ENCODE results near the gene LRRIQ4. TPM values are rescaled to one million over a fixed set of nuclear protein-coding genes. Genes with fewer than 3 reads are reported as not detected.

Gene LRRIQ4
- total and polyA plus RNA-seq, 8 donors = 4.6 TPM; not detected in 7

- H3K4me3 ChIP-seq = no peak overlapping the region
- no peaks in the 10 kb centered on the region for H3K9me3 ChIP-seq
- H3K4me1 ChIP-seq = peaks cover 5 to 21% (median 8%) of the 10 kb centered on the region in 4 donors
- no peak for DNase-seq
- peaks cover 0 to 7% (median 0%) of the 10 kb centered on the region in 3 donors for H3K27me3 ChIP-seq
- peak overlapping the region in 1 of 5 donors; percentile 4 for H3K27ac ChIP-seq
- peaks cover 0 to 30% (median 6%) of the 10 kb centered on the region in 4 donors for H3K36me3 ChIP-seq
- TF ChIP-seq POLR2A (IDR thresholded peaks at IDR 0.05) (no peak), POLR2AphosphoS5 (IDR thresholded peaks at IDR 0.05) (no peak), EP300 (IDR thresholded peaks at IDR 0.05) (no peak), CTCF (IDR thresholded peaks at IDR 0.05) (no peak)
- 40 to 61% (median 46%) methylated on average over 2 of the region's 2 CpGs for WGBS, 5 donors
- intact Hi-C loops (cut with DNase I; ENCODE audit: low total_unique reads) = no loop called here
These were observed 51.6 kb downstream of the LRRIQ4 start for GRCh38 chr3:169864270-169864669.

GRCh38 chr3:169865176-169865767, 52.6 kb downstream of the LRRIQ4 start:
- H3K36me3 ChIP-seq = peaks cover 0 to 20% (median 6%) of the 10 kb centered on the region in 4 donors
- peaks cover 0 to 7% (median 0%) of the 10 kb centered on the region in 3 donors for H3K27me3 ChIP-seq
- H3K27ac ChIP-seq = peak overlapping the region; percentile 29 to 55 (median 42)
- H3K9me3 ChIP-seq = no peaks in the 10 kb centered on the region
- peaks cover 6 to 24% (median 8%) of the 10 kb centered on the region in 4 donors for H3K4me1 ChIP-seq
- intact Hi-C loops (cut with DNase I; ENCODE audit: low total_unique reads) = no loop called here
- TF ChIP-seq POLR2AphosphoS5 (IDR thresholded peaks at IDR 0.05) (no peak), EP300 (IDR thresholded peaks at IDR 0.05) (no peak)
- WGBS, 5 donors = 47 to 65% (median 54%) methylated on average over 12 of the region's 12 CpGs
- peak in 1 of 2 donors; percentile 42 for DNase-seq
- H3K4me3 ChIP-seq = no peak overlapping the region

- TF ChIP-seq POLR2AphosphoS5 (IDR thresholded peaks at IDR 0.05) = no peak
- TF ChIP-seq CTCF (IDR thresholded peaks at IDR 0.05) = no peak
- TF ChIP-seq POLR2A (IDR thresholded peaks at IDR 0.05) = no peak
- no peak for TF ChIP-seq EP300 (IDR thresholded peaks at IDR 0.05)
- Histone ChIP-seq H3K27me3 (no peaks in the 10 kb centered on the region), H3K36me3 (no peaks in the 10 kb centered on the region), H3K4me1 (peaks cover 9 to 43% (median 18%) of the 10 kb centered on the region in 4 donors), H3K27ac (peak overlapping the region in 2 of 5 donors; percentile 24 to 87), H3K4me3 (peak overlapping the region in 1 of 4 donors; percentile 38), H3K9me3 (no peaks in the 10 kb centered on the region)
- 93 to 95% (median 95%) methylated on average over 3 of the region's 3 CpGs for WGBS, 5 donors
- intact Hi-C loops (cut with DNase I; ENCODE audit: low total_unique reads) = no loop called here
- no peak for DNase-seq
These were observed 55.0 kb downstream of the LRRIQ4 start for GRCh38 chr3:169867584-169868210.

GRCh38 chr3:169868369-169868768, 55.7 kb downstream of the LRRIQ4 start:
- intact Hi-C loops (cut with DNase I; ENCODE audit: low total_unique reads) = no loop called here
- Histone ChIP-seq H3K27me3 (no peaks in the 10 kb centered on the region), H3K9me3 (no peaks in the 10 kb centered on the region), H3K27ac (peak overlapping the region in 3 of 5 donors; percentile 24 to 87 (median 80)), H3K4me3 (peak overlapping the region in 2 of 4 donors; percentile 18 to 38), H3K4me1 (peaks cover 7 to 38% (median 18%) of the 10 kb centered on the region in 4 donors), H3K36me3 (no peaks in the 10 kb centered on the region)
- TF ChIP-seq POLR2AphosphoS5 (IDR thresholded peaks at IDR 0.05) (no peak), POLR2A (IDR thresholded peaks at IDR 0.05) (no peak), CTCF (IDR thresholded peaks at IDR 0.05) (no peak), EP300 (IDR thresholded peaks at IDR 0.05) (no peak)
- DNase-seq = no peak
- WGBS, 5 donors = 69 to 85% (median 76%) methylated on average over 2 of the region's 2 CpGs
